GM12873 (cell line): Measurements from ENCODE around the gene GHR.

ENCODE experiments used
- TF ChIP-seq, protein P1 (sequence below): IDR thresholded peaks from 2 replicates; pipeline ENCODE4 v1.5.1; 2012; ENCODE audit warnings: low read depth, mild to moderate bottlenecking, moderate library complexity, low read length, control low read depth; ENCODE audit not compliant: insufficient read depth; ENCODE audit errors: missing control alignments

Gene GHR

DNA sequence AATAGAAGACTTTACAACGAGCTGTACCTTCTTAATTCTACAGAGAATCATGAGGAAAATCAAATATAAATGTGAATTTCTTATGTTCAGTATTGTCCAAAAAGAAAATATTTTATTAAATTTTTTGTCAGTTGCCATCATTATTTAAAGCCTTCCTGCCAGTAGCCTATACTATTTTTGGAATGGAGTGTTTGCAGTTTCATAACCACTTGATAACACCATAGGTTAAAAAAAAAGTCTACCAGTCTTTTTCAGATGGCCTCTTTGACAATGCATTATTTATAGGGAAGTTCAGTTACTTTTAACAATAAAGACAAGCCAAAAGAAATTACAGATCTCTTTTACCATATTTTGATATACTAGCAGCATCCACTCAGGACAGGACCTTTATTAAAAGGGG, 253.1 kb downstream of the GHR start:
- TF ChIP-seq, protein P1, sequence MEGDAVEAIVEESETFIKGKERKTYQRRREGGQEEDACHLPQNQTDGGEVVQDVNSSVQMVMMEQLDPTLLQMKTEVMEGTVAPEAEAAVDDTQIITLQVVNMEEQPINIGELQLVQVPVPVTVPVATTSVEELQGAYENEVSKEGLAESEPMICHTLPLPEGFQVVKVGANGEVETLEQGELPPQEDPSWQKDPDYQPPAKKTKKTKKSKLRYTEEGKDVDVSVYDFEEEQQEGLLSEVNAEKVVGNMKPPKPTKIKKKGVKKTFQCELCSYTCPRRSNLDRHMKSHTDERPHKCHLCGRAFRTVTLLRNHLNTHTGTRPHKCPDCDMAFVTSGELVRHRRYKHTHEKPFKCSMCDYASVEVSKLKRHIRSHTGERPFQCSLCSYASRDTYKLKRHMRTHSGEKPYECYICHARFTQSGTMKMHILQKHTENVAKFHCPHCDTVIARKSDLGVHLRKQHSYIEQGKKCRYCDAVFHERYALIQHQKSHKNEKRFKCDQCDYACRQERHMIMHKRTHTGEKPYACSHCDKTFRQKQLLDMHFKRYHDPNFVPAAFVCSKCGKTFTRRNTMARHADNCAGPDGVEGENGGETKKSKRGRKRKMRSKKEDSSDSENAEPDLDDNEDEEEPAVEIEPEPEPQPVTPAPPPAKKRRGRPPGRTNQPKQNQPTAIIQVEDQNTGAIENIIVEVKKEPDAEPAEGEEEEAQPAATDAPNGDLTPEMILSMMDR = no peak

DNA sequence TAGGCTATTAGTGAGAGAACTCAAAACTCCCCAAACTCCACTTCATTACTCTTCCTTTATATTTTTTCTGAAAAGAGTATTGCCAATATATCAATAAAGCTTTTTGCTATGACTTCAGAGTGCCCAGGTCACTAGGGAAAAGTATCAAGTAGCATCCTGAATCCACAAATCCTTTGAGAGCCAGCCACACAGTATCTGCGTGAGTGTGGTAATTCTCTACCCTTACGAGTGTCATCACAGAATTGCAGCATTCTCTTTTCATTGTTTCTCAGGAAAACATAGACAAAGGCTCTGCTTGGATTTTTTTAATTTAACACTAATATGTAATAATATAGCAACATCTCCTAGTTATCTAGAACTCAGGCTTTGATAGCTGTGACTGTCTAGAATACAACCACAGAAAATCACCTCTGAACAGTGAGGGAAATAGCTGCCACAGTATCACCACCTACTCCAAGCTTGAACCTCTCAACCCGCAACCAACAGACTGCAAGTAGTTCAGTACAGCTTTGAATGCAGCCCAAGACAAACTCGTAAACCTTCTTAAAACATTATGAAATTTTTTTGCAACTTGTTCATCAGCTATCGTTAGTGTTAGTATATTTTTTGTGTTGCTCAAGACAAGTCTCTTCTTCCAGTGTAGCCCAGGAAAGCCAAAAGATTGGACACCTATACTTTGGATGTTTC, 254.1 kb downstream of the GHR start:
- TF ChIP-seq, protein P1 = no peak

DNA sequence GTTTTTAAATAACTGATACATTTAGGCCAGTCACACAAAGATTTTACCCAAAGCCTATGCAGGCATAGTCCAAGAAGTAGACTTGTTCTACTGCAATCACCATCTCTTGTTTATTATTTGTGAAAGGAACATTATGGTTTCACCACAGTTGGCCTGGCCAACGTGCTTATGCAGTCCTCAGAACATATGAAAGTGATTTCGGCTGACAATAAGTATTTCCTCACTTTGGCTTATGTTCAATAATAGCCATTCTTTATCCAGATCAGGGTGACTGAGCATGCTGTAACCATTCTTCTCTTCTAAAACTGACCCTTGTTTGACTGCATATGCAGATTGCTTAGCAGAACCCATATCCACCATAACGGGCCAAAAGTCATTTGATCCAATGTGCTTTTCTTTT, 256.8 kb downstream of the GHR start:
- TF ChIP-seq, protein P1 = no peak

GRCh38 chr5:42689391-42689790, 266.2 kb downstream of the GHR start:
- TF ChIP-seq, protein P1 = no peak

GRCh38 chr5:42691413-42691937, 268.2 kb downstream of the GHR start:
- TF ChIP-seq, protein P1 = no peak

DNA sequence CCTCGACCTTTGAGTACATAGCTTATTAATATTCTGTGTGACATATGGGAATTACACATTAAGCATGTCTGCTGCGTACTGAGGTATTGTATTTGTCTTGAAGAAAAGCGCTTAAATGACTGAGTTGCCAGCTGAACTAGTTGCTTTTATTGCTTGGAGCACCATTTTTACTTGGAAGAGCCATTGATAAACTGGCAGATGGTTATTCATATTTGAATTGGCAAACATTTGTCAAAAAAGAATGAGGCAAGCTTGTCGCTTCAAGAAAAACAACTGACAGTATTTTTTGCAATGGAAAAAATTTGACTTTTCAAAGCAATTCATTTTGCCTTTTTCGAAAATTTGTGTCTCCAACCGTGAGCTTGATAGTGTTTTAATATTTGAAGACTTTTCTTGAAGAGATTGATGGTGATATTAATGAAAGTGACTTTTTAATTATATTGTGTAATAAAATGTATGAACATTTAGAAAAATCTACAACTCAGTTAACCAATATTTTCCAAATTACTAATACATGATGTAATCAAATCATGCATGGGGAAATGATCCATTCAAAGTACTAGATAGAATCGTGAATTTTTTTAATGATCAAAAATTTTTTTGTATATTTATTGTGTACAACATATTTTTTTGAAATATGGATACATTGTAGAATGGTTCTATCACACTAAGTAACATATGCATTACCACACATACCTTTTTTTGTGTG, 278.3 kb downstream of the GHR start:
- TF ChIP-seq, protein P1 = no peak

GRCh38 chr5:42703238-42703637, 280.0 kb downstream of the GHR start:
- TF ChIP-seq, protein P1 = no peak
